ENCODE results near the gene TACSTD2.
"Not testable (repeated sequence)": the region's sequence is repeated elsewhere in the genome, so short reads cannot be mapped to it uniquely, and the experiment has no call there.

TACSTD2 gene

GRCh38 chr1:58576727-58577653 lies at the start of gene TACSTD2:
Gene TACSTD2, minus strand, starts transcription at chr1:58577252. Its CDS starts 96 bp downstream, at chr1:58577156.
- DNase-seq (ENCODE audit: low read depth), result no peak

GRCh38 chr1:58626293-58626692 lies 49.2 kb upstream of the TACSTD2 start:
- DNase-seq (ENCODE audit: low read depth), result no peak

- not testable (repeated sequence) for DNase-seq (ENCODE audit: low read depth)
Measured at GRCh38 chr1:58623259-58623658, 46.2 kb upstream of the TACSTD2 start.

GRCh38 chr1:58622571-58622970 lies 45.5 kb upstream of the TACSTD2 start:
- no peak for DNase-seq (ENCODE audit: low read depth)

GRCh38 chr1:58621391-58621790 lies 44.3 kb upstream of the TACSTD2 start:
- DNase-seq (ENCODE audit: low read depth), result no peak

- DNase-seq (ENCODE audit: low read depth), result no peak
Measured at GRCh38 chr1:58620926-58621325, 43.9 kb upstream of the TACSTD2 start.

GRCh38 chr1:58620259-58620658 lies 43.2 kb upstream of the TACSTD2 start:
- no peak for DNase-seq (ENCODE audit: low read depth)

- no peak for DNase-seq (ENCODE audit: low read depth)
Measured at GRCh38 chr1:58619286-58620054, 42.4 kb upstream of the TACSTD2 start.

GRCh38 chr1:58618303-58618702 lies 41.3 kb upstream of the TACSTD2 start:
- peak; percentile 97 for DNase-seq (ENCODE audit: low read depth)

GRCh38 chr1:58611861-58612385 lies 34.9 kb upstream of the TACSTD2 start:
- DNase-seq (ENCODE audit: low read depth), result no peak

- DNase-seq (ENCODE audit: low read depth), result no peak
Measured at GRCh38 chr1:58608945-58609344, 31.9 kb upstream of the TACSTD2 start.

GRCh38 chr1:58608297-58608696 lies 31.2 kb upstream of the TACSTD2 start:
- no peak for DNase-seq (ENCODE audit: low read depth)

GRCh38 chr1:58607391-58607790 lies 30.3 kb upstream of the TACSTD2 start:
- no peak for DNase-seq (ENCODE audit: low read depth)

GRCh38 chr1:58601921-58602320 lies 24.9 kb upstream of the TACSTD2 start:
- not testable (repeated sequence) for DNase-seq (ENCODE audit: low read depth)

- DNase-seq (ENCODE audit: low read depth), result no peak
Measured at GRCh38 chr1:58597996-58598395, 20.9 kb upstream of the TACSTD2 start.

- no peak for DNase-seq (ENCODE audit: low read depth)
Measured at GRCh38 chr1:58597076-58597475, 20.0 kb upstream of the TACSTD2 start.

- DNase-seq (ENCODE audit: low read depth), result no peak
Measured at GRCh38 chr1:58596631-58597052, 19.6 kb upstream of the TACSTD2 start.

GRCh38 chr1:58594546-58594945 lies 17.5 kb upstream of the TACSTD2 start:
- no peak for DNase-seq (ENCODE audit: low read depth)

GRCh38 chr1:58592522-58593134 lies 15.6 kb upstream of the TACSTD2 start:
- peak; percentile 68 for DNase-seq (ENCODE audit: low read depth)

- no peak for DNase-seq (ENCODE audit: low read depth)
Measured at GRCh38 chr1:58591806-58592205, 14.8 kb upstream of the TACSTD2 start.

GRCh38 chr1:58590019-58590418 lies 13.0 kb upstream of the TACSTD2 start:
- DNase-seq (ENCODE audit: low read depth), result no peak

- DNase-seq (ENCODE audit: low read depth), result no peak
Measured at GRCh38 chr1:58588396-58588795, 11.3 kb upstream of the TACSTD2 start.
